Astrocyte of the cerebellum (primary cell): Measurements from ENCODE around the gene PCLO.
A peak's percentile ranks its signal among the peaks of the same experiment; 100 is the strongest.

Source experiments
- DNase-seq: peaks from one replicate; pipeline ENCODE4 v3.0.0-alpha.2; 2011; ENCODE audit warnings: low read depth
- H3K4me3 ChIP-seq: 2 replicates; pipeline ENCODE4 v1.5.1; 2011; ENCODE audit warnings: mild to moderate bottlenecking, low read depth, low read length, moderate library complexity
- in situ Hi-C: cut with HindIII; loops from 2 replicates; pipeline ENCODE4 v1.10.0; 2017; ENCODE audit warnings: low sequenced_read_pairs
- TF ChIP-seq, protein P1 (sequence below): IDR thresholded peaks from 2 replicates; pipeline ENCODE4 v1.5.1; 2012; ENCODE audit warnings: low read length, low read depth, moderate library complexity, mild to moderate bottlenecking; ENCODE audit errors: missing control alignments

The PCLO gene

DNA sequence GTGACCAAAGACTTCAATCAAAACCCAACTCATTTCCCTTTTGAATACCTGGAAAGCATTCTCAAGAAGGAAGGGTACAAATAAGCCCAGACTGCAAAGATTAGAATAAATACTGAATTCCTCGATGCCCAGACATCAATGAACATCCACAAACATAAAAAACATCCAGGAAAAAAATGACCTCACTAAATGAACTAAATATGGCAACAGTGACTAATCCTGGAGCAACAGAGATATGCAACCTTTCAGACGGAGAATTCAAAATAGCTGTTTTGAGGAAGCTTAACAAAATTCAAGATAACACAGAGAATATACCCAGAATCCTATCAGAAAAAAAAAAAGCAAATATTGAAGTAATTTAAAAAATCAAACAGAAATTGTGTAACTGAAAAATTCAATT is 43.2 kb downstream of the PCLO start:
- H3K4me3 ChIP-seq: no peak overlapping the region
- in situ Hi-C loops: no loop called here
- no peak for DNase-seq
- TF ChIP-seq, protein P1, sequence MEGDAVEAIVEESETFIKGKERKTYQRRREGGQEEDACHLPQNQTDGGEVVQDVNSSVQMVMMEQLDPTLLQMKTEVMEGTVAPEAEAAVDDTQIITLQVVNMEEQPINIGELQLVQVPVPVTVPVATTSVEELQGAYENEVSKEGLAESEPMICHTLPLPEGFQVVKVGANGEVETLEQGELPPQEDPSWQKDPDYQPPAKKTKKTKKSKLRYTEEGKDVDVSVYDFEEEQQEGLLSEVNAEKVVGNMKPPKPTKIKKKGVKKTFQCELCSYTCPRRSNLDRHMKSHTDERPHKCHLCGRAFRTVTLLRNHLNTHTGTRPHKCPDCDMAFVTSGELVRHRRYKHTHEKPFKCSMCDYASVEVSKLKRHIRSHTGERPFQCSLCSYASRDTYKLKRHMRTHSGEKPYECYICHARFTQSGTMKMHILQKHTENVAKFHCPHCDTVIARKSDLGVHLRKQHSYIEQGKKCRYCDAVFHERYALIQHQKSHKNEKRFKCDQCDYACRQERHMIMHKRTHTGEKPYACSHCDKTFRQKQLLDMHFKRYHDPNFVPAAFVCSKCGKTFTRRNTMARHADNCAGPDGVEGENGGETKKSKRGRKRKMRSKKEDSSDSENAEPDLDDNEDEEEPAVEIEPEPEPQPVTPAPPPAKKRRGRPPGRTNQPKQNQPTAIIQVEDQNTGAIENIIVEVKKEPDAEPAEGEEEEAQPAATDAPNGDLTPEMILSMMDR: no peak

DNA sequence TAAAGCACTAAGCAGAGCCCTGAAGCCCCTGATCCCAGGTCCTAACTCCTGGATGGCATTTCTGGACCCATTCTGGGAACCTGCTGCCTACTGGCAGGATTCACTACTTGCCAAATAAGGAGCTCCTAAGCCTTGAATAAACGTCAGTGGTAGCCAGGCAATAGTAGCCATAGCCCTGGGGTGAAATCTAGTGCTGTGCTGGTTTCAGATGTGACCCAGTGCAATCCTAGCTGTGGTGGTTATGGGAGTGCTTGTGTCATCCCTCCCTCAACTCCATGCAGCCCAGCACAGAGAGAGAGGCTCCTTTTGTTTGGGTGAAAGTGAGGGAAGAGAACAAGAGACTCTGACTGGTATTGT is 43.7 kb downstream of the PCLO start:
- no peak for DNase-seq
- TF ChIP-seq, protein P1: no peak
- no peak overlapping the region for H3K4me3 ChIP-seq
- in situ Hi-C loops: no loop called here

DNA sequence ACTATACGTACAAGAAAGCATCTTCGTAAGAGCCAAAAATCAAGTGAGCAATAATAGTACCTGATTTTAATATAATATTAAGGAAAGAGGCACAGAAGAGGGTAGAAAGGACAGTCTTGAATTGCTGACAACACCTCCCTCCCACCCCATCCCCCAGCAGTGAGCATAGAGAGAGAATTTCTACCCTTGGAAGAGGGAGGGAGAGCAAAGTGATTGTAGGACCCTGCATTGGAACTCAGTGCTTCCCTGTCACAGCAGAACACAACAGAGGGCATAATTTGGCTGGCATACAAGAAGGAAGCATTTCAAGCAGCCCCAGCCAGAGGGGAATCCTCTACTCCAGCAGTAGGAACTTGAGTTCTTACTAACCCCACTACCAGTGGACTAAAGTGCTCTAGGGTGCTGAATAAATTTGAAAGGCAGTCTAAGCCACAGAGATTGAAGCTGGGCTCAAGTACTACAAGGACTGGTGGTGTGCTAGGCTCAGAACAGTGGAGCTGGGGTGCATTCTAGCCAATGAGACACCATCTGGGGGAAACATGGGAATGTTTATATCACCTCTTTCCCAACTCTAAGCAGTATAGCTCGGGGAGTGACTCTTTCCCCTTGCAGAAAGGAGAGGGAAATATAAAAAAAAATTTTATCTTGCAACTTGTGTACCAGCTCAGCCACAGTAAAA is 44.2 kb downstream of the PCLO start:
- no peak for DNase-seq
- TF ChIP-seq, protein P1: no peak
- in situ Hi-C loops: no loop called here

DNA sequence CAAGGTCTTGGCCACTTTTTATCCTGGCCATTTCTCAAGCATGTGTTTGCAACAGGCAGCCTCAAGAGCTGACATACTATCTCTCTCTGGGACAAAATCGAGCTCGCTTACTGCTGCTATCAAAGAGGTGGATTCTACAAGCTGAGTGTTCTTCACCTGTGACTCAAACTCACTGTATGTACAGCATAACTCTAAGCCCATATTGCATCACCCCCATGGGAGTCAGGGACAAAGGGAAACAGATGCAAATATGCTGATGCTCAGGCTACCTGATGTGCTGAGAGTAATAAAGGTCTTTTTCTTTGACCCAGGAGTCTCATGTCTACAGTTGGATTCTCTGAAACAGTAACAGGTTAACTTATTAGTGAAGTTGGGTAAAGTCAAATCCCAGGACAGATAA is 45.2 kb downstream of the PCLO start:
- TF ChIP-seq, protein P1: no peak
- in situ Hi-C loops: no loop called here
- DNase-seq: no peak
- no peak overlapping the region for H3K4me3 ChIP-seq

More for the DNA sequence above, 44.2 kb downstream of the PCLO start:
- no peak overlapping the region for H3K4me3 ChIP-seq

DNA sequence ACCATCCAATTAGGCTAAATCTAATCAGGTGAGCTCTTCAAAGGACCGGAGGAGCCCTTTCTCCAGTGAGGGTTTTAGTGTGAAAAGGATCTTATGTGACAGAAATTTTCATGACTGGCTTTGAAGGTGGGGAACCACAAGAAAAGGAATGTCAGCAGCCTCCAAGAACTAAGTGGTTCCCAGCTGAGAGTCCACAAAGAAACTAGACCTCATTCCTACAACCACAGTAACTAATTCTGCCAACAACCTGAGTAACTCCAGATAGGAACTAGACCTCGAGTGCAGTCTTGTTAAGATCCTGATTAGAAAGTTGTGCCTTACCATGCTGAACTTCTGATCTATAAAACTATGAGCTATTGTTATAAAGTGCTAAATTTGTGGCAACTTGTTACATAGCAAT is 51.3 kb downstream of the PCLO start:
- peak; percentile 82 for DNase-seq
- TF ChIP-seq, protein P1: no peak
- in situ Hi-C loops: no loop called here

DNA sequence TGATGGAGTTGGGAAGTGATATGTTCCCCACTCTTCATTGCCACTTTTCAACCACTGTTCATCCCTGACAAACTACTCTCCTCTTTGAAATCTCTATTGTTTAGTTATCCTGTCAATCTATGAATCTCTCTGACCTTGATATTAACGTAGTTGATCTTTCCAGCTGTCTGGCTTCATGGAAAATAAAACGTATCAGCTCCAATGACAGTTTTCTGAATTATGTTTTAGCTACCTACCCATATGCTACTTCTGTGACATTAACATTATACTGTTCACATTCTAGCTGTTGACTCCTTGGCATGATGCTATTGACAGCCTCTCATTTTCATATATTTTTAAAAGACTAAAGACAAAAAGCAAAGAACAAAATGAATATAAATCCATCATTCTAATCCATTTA is 53.3 kb downstream of the PCLO start:
- no peak for DNase-seq
- H3K4me3 ChIP-seq: no peak overlapping the region
- in situ Hi-C loops: no loop called here
- TF ChIP-seq, protein P1: no peak

More for the DNA sequence above, 51.3 kb downstream of the PCLO start:
- no peak overlapping the region for H3K4me3 ChIP-seq
